Duodenal mucosa (tissue), 2 donors: ENCODE results near the gene SAP130.

Source experiments
- H3K27ac ChIP-seq: one replicate; pipeline ENCODE4 v1.7.0; 2013; ENCODE audit warnings: low read depth, low read length
- H3K27me3 ChIP-seq, 2 donors: one replicate each; pipeline ENCODE4 v1.7.0; 2013; ENCODE audit warnings: low read length in 2 of 2, control low read depth in 1 of 2; ENCODE audit not compliant: insufficient read depth in 2 of 2, control insufficient read depth in 1 of 2
- H3K36me3 ChIP-seq, 2 donors: one replicate each; pipeline ENCODE4 v1.7.0; 2013; ENCODE audit warnings: low read length in 2 of 2, control low read depth in 1 of 2; ENCODE audit not compliant: insufficient read depth in 2 of 2, control insufficient read depth in 1 of 2
- H3K4me1 ChIP-seq, 2 donors: one replicate each; pipeline ENCODE4 v1.7.0; 2013; ENCODE audit warnings: low read length in 2 of 2, control low read depth in 1 of 2; ENCODE audit not compliant: insufficient read depth in 2 of 2, control insufficient read depth in 1 of 2
- H3K4me3 ChIP-seq, 2 donors: one replicate each; pipeline ENCODE4 v1.7.0; 2013; ENCODE audit warnings: low read length in 2 of 2, low read depth in 1 of 2
- H3K9ac ChIP-seq, 2 donors: one replicate each; pipeline ENCODE4 v1.7.0; 2013; ENCODE audit warnings: low read length in 2 of 2, low read depth in 1 of 2
- H3K9me3 ChIP-seq, 2 donors: one replicate each; pipeline ENCODE4 v1.7.0; 2013; ENCODE audit warnings: low read length in 2 of 2, control low read depth in 1 of 2; ENCODE audit not compliant: control insufficient read depth in 1 of 2

The SAP130 gene

GRCh38 chr2:128026448-128027277 is 1.2 kb downstream of the SAP130 start:
- H3K4me1 ChIP-seq, result peaks cover 10 to 14% of the 10 kb centered on the region in 2 donors
- H3K36me3 ChIP-seq, result peaks cover 4 to 9% of the 10 kb centered on the region in 2 donors
- H3K27me3 ChIP-seq, result no peaks in the 10 kb centered on the region
- H3K4me3 ChIP-seq, result peak overlapping the region; percentile 81 to 89
- H3K27ac ChIP-seq, result no peak overlapping the region
- H3K9me3 ChIP-seq, result no peaks in the 10 kb centered on the region
- H3K9ac ChIP-seq, result peak overlapping the region; percentile 78 to 82

- H3K4me1 ChIP-seq, result peaks cover 10 to 14% of the 10 kb centered on the region in 2 donors
- no peak overlapping the region for H3K9ac ChIP-seq
- H3K36me3 ChIP-seq, result peaks cover 4 to 12% of the 10 kb centered on the region in 2 donors
- no peak overlapping the region for H3K4me3 ChIP-seq
- H3K27me3 ChIP-seq, result no peaks in the 10 kb centered on the region
- no peaks in the 10 kb centered on the region for H3K9me3 ChIP-seq
- H3K27ac ChIP-seq, result no peak overlapping the region
These were observed 3.0 kb downstream of the SAP130 start for GRCh38 chr2:128024816-128025215.

GRCh38 chr2:128017561-128017960 is 10.3 kb downstream of the SAP130 start:
- Histone ChIP-seq H3K9me3 (no peaks in the 10 kb centered on the region), H3K9ac (no peak overlapping the region), H3K4me1 (no peaks in the 10 kb centered on the region), H3K36me3 (peaks cover 24 to 68% of the 10 kb centered on the region in 2 donors), H3K27me3 (no peaks in the 10 kb centered on the region), H3K4me3 (no peak overlapping the region), H3K27ac (no peak overlapping the region)

- Histone ChIP-seq H3K9ac (no peak overlapping the region), H3K36me3 (peaks cover 22 to 66% of the 10 kb centered on the region in 2 donors), H3K27me3 (no peaks in the 10 kb centered on the region), H3K4me1 (no peaks in the 10 kb centered on the region), H3K4me3 (no peak overlapping the region), H3K27ac (no peak overlapping the region), H3K9me3 (no peaks in the 10 kb centered on the region)
These were observed 11.2 kb downstream of the SAP130 start for GRCh38 chr2:128016620-128017019.

GRCh38 chr2:128012698-128013097 is 15.2 kb downstream of the SAP130 start:
- Histone ChIP-seq H3K4me3 (no peak overlapping the region), H3K27ac (no peak overlapping the region), H3K9ac (no peak overlapping the region), H3K9me3 (no peaks in the 10 kb centered on the region), H3K27me3 (no peaks in the 10 kb centered on the region), H3K4me1 (no peaks in the 10 kb centered on the region), H3K36me3 (peaks cover 46 to 94% of the 10 kb centered on the region in 2 donors)

GRCh38 chr2:128008074-128008672 is 19.7 kb downstream of the SAP130 start:
- Histone ChIP-seq H3K27me3 (no peaks in the 10 kb centered on the region), H3K9me3 (no peaks in the 10 kb centered on the region), H3K4me1 (no peaks in the 10 kb centered on the region), H3K36me3 (peaks cover 48 to 73% of the 10 kb centered on the region in 2 donors), H3K4me3 (no peak overlapping the region), H3K9ac (no peak overlapping the region), H3K27ac (no peak overlapping the region)

- peaks cover 38 to 62% of the 10 kb centered on the region in 2 donors for H3K36me3 ChIP-seq
- H3K9me3 ChIP-seq, result no peaks in the 10 kb centered on the region
These were observed 23.4 kb downstream of the SAP130 start for GRCh38 chr2:128004509-128004908.

GRCh38 chr2:128003463-128003862 is 24.4 kb downstream of the SAP130 start:
- H3K27me3 ChIP-seq, result no peaks in the 10 kb centered on the region
- H3K9me3 ChIP-seq, result no peaks in the 10 kb centered on the region
- H3K9ac ChIP-seq, result no peak overlapping the region
- H3K36me3 ChIP-seq, result peaks cover 40 to 62% of the 10 kb centered on the region in 2 donors
- H3K27ac ChIP-seq, result no peak overlapping the region
- H3K4me3 ChIP-seq, result no peak overlapping the region
- H3K4me1 ChIP-seq, result no peaks in the 10 kb centered on the region

More at GRCh38 chr2:128004509-128004908, 23.4 kb downstream of the SAP130 start:
- no peak overlapping the region for H3K4me3 ChIP-seq
- H3K9ac ChIP-seq, result no peak overlapping the region
- H3K27ac ChIP-seq, result no peak overlapping the region
- no peaks in the 10 kb centered on the region for H3K4me1 ChIP-seq
- no peaks in the 10 kb centered on the region for H3K27me3 ChIP-seq

GRCh38 chr2:127996160-127996559 is 31.7 kb downstream of the SAP130 start:
- Histone ChIP-seq H3K9me3 (no peaks in the 10 kb centered on the region), H3K36me3 (peaks cover 37 to 76% of the 10 kb centered on the region in 2 donors), H3K27me3 (no peaks in the 10 kb centered on the region), H3K4me3 (no peak overlapping the region), H3K27ac (no peak overlapping the region), H3K4me1 (no peaks in the 10 kb centered on the region), H3K9ac (no peak overlapping the region)

GRCh38 chr2:127995725-127996124 is 32.1 kb downstream of the SAP130 start:
- peaks cover 37 to 73% of the 10 kb centered on the region in 2 donors for H3K36me3 ChIP-seq
- no peaks in the 10 kb centered on the region for H3K27me3 ChIP-seq
- H3K4me3 ChIP-seq, result no peak overlapping the region
- no peaks in the 10 kb centered on the region for H3K9me3 ChIP-seq
- no peak overlapping the region for H3K27ac ChIP-seq
- H3K4me1 ChIP-seq, result no peaks in the 10 kb centered on the region
- no peak overlapping the region for H3K9ac ChIP-seq
